RWPE2 (cell line): ENCODE measurements around the gene TRIM37.

Source experiments
- ATAC-seq: fragments of 200-7000 bp; cut with Tn5 transposase; 3 replicates; pipeline ENCODE4 v1.9.1; 2021; ENCODE audit warnings: low read depth
- DNase-seq: peaks from one replicate; pipeline ENCODE4 v3.0.0-alpha.2; 2020; ENCODE audit warnings: low spot score
- H3K27ac ChIP-seq: fragments of 450-650 bp; 2 replicates; pipeline ENCODE4 v1.5.1; 2017; ENCODE audit warnings: mild to moderate bottlenecking; ENCODE audit not compliant: poor library complexity, severe bottlenecking
- H3K27me3 ChIP-seq: fragments of 250-450 bp; sonication (Bioruptor Pico); 2 replicates; pipeline ENCODE4 v1.5.1; 2021; ENCODE audit warnings: mild to moderate bottlenecking, moderate library complexity; ENCODE audit not compliant: insufficient read depth, poor library complexity, severe bottlenecking
- H3K36me3 ChIP-seq: fragments of 250-450 bp; sonication (Bioruptor Pico); 2 replicates; pipeline ENCODE4 v1.5.1; 2020; ENCODE audit warnings: low read depth, mild to moderate bottlenecking, moderate library complexity
- H3K4me1 ChIP-seq: fragments of 250-450 bp; sonication (Bioruptor Pico); 2 replicates; pipeline ENCODE4 v1.5.1; 2021; ENCODE audit warnings: mild to moderate bottlenecking, moderate library complexity; ENCODE audit not compliant: insufficient read depth, poor library complexity, severe bottlenecking
- H3K4me3 ChIP-seq: fragments of 250-450 bp; sonication (Bioruptor Pico); 2 replicates; pipeline ENCODE4 v1.5.1; 2021; ENCODE audit warnings: mild to moderate bottlenecking, moderate library complexity; ENCODE audit not compliant: severe bottlenecking
- H3K9me3 ChIP-seq: fragments of 250-450 bp; sonication (Bioruptor Pico); 2 replicates; pipeline ENCODE4 v1.5.1; 2021; ENCODE audit warnings: mild to moderate bottlenecking, moderate library complexity; ENCODE audit not compliant: severe bottlenecking
- TF ChIP-seq, protein P1 (sequence below): fragments of 450-650 bp; IDR thresholded peaks from one replicate; pipeline ENCODE4 v1.5.1; 2017; ENCODE audit warnings: mild to moderate bottlenecking, moderate library complexity; ENCODE audit not compliant: poor library complexity, severe bottlenecking

TRIM37 gene

GRCh38 chr17:59030811-59031210 is 75.9 kb downstream of the TRIM37 start:
- peaks cover 67% of the 10 kb centered on the region for H3K36me3 ChIP-seq
- no peak overlapping the region for H3K4me3 ChIP-seq
- H3K9me3 ChIP-seq = no peaks in the 10 kb centered on the region
- no peak overlapping the region for H3K27ac ChIP-seq
- DNase-seq = no peak
- H3K4me1 ChIP-seq = no peaks in the 10 kb centered on the region
- no peaks in the 10 kb centered on the region for H3K27me3 ChIP-seq
- no peak for ATAC-seq
- TF ChIP-seq, protein P1, sequence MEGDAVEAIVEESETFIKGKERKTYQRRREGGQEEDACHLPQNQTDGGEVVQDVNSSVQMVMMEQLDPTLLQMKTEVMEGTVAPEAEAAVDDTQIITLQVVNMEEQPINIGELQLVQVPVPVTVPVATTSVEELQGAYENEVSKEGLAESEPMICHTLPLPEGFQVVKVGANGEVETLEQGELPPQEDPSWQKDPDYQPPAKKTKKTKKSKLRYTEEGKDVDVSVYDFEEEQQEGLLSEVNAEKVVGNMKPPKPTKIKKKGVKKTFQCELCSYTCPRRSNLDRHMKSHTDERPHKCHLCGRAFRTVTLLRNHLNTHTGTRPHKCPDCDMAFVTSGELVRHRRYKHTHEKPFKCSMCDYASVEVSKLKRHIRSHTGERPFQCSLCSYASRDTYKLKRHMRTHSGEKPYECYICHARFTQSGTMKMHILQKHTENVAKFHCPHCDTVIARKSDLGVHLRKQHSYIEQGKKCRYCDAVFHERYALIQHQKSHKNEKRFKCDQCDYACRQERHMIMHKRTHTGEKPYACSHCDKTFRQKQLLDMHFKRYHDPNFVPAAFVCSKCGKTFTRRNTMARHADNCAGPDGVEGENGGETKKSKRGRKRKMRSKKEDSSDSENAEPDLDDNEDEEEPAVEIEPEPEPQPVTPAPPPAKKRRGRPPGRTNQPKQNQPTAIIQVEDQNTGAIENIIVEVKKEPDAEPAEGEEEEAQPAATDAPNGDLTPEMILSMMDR = no peak

- DNase-seq (no peak), ATAC-seq (no peak)
- Histone ChIP-seq H3K27ac (no peak overlapping the region), H3K4me3 (no peak overlapping the region), H3K9me3 (no peaks in the 10 kb centered on the region), H3K27me3 (no peaks in the 10 kb centered on the region), H3K4me1 (no peaks in the 10 kb centered on the region), H3K36me3 (peaks cover 65% of the 10 kb centered on the region)
- TF ChIP-seq, protein P1 = no peak
Observed at GRCh38 chr17:59028328-59028727, 78.4 kb downstream of the TRIM37 start.

- DNase-seq = no peak
- ATAC-seq = no peak
Observed at GRCh38 chr17:59027750-59028149, 78.9 kb downstream of the TRIM37 start.

GRCh38 chr17:59026176-59026939 is 80.3 kb downstream of the TRIM37 start:
- no peak for DNase-seq
- ATAC-seq = no peak
- TF ChIP-seq, protein P1 = no peak
- no peak overlapping the region for H3K27ac ChIP-seq
- H3K9me3 ChIP-seq = no peaks in the 10 kb centered on the region
- no peaks in the 10 kb centered on the region for H3K27me3 ChIP-seq
- no peak overlapping the region for H3K4me3 ChIP-seq
- H3K4me1 ChIP-seq = no peaks in the 10 kb centered on the region
- H3K36me3 ChIP-seq = peaks cover 62% of the 10 kb centered on the region

More at GRCh38 chr17:59027750-59028149, 78.9 kb downstream of the TRIM37 start:
- Histone ChIP-seq H3K9me3 (no peaks in the 10 kb centered on the region), H3K27ac (no peak overlapping the region), H3K27me3 (no peaks in the 10 kb centered on the region), H3K4me1 (no peaks in the 10 kb centered on the region), H3K36me3 (peaks cover 59% of the 10 kb centered on the region), H3K4me3 (no peak overlapping the region)
- TF ChIP-seq, protein P1 = no peak

- TF ChIP-seq, protein P1 = no peak
- Histone ChIP-seq H3K27ac (no peak overlapping the region), H3K4me3 (no peak overlapping the region), H3K9me3 (no peaks in the 10 kb centered on the region), H3K4me1 (no peaks in the 10 kb centered on the region), H3K27me3 (no peaks in the 10 kb centered on the region), H3K36me3 (peaks cover 50% of the 10 kb centered on the region)
- DNase-seq (no peak), ATAC-seq (no peak)
Observed at GRCh38 chr17:59024916-59025315, 81.8 kb downstream of the TRIM37 start.
